Prostate gland (tissue), 2 donors: ENCODE measurements around the gene CDH10.

Experiments
- POLR2A ChIP-seq: fragments of 450-650 bp; IDR thresholded peaks from one replicate; pipeline ENCODE4 v1.6.1; 2016; ENCODE audit warnings: antibody characterized with exemption, mild to moderate bottlenecking
- POLR2AphosphoS5 ChIP-seq: sonication (generic); formaldehyde crosslinking; IDR thresholded peaks from one replicate; pipeline ENCODE4 v1.6.1; 2017; ENCODE audit warnings: antibody characterized with exemption
- TF ChIP-seq, protein P1 (sequence below), 4 experiments: fragments of 200-600 bp in 2 of 4; fragments of 450-650 bp in 2 of 4; sonication (generic) in 2 of 4; IDR thresholded peaks; 1 replicate in 3 of 4; 2 replicates in 1 of 4; pipeline ENCODE4 v1.5.1; 2016 to 2019; ENCODE audit warnings: antibody characterized with exemption in 4 of 4, mild to moderate bottlenecking in 2 of 4, moderate library complexity in 2 of 4

DNA sequence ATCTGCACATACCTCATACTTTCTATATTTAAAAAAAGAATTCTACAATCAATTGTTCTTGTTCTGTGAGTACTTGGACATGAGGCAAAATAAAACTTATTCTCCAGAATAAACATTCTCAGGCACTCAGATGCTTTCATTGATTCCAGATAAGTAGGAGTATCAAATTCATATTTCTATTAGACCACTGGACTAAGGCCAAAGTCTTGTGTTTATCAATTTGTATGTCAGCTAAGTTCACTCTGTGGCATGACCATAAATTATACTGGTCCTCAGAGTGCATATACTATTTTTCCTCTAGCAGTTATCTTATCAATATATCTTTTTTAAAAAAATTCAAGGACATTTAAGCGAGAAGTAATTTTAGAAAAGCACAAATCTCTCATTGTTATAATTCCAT lies 28.2 kb downstream of the CDH10 start:
- TF ChIP-seq POLR2AphosphoS5 (no peak), POLR2A (no peak)
- TF ChIP-seq, protein P1, sequence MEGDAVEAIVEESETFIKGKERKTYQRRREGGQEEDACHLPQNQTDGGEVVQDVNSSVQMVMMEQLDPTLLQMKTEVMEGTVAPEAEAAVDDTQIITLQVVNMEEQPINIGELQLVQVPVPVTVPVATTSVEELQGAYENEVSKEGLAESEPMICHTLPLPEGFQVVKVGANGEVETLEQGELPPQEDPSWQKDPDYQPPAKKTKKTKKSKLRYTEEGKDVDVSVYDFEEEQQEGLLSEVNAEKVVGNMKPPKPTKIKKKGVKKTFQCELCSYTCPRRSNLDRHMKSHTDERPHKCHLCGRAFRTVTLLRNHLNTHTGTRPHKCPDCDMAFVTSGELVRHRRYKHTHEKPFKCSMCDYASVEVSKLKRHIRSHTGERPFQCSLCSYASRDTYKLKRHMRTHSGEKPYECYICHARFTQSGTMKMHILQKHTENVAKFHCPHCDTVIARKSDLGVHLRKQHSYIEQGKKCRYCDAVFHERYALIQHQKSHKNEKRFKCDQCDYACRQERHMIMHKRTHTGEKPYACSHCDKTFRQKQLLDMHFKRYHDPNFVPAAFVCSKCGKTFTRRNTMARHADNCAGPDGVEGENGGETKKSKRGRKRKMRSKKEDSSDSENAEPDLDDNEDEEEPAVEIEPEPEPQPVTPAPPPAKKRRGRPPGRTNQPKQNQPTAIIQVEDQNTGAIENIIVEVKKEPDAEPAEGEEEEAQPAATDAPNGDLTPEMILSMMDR (IDR thresholded peaks at IDR 0.05): no peak
